Measurements from ENCODE around the gene MIPOL1. TPM values are rescaled to one million over a fixed set of nuclear protein-coding genes. Genes with fewer than 3 reads are reported as not detected.

MIPOL1 gene
- total RNA-seq, 1 donor from 2014 or later: 11.1 TPM

GRCh38 chr14:37591311-37591940 lies 393.7 kb downstream of the MIPOL1 start:
- Histone ChIP-seq H3K36me3 (ENCODE audit: control insufficient read depth, insufficient read depth, low read length) (no peaks in the 10 kb centered on the region), H3K4me3 (ENCODE audit: low read depth, low read length) (peak overlapping the region; percentile 49), H3K27me3 (ENCODE audit: control insufficient read depth, insufficient read depth, low read length) (no peaks in the 10 kb centered on the region)
- peak; percentile 63 for TF ChIP-seq CTCF (IDR thresholded peaks at IDR 0.05; ENCODE audit: insufficient read depth, low read length, severe bottlenecking)
- peak; percentile 59 for DNase-seq (ENCODE audit: low read depth)
- FAIRE-seq: no peak

- no peaks in the 10 kb centered on the region for H3K27me3 ChIP-seq (ENCODE audit: control insufficient read depth, insufficient read depth, low read length)
- H3K36me3 ChIP-seq (ENCODE audit: control insufficient read depth, insufficient read depth, low read length): no peaks in the 10 kb centered on the region
- DNase-seq (ENCODE audit: low read depth) (peak; percentile 39), FAIRE-seq (no peak)
- H3K4me3 ChIP-seq (ENCODE audit: low read depth, low read length): peak overlapping the region; percentile 49
- no peak for TF ChIP-seq CTCF (IDR thresholded peaks at IDR 0.05; ENCODE audit: insufficient read depth, low read length, severe bottlenecking)
Observed at GRCh38 chr14:37591941-37592481, 394.3 kb downstream of the MIPOL1 start.

GRCh38 chr14:37592482-37593408 lies 395.0 kb downstream of the MIPOL1 start:
- Histone ChIP-seq H3K36me3 (ENCODE audit: control insufficient read depth, insufficient read depth, low read length) (no peaks in the 10 kb centered on the region), H3K4me3 (ENCODE audit: low read depth, low read length) (peak overlapping the region; percentile 49), H3K27me3 (ENCODE audit: control insufficient read depth, insufficient read depth, low read length) (no peaks in the 10 kb centered on the region)
- no peak for FAIRE-seq
- TF ChIP-seq CTCF (IDR thresholded peaks at IDR 0.05; ENCODE audit: insufficient read depth, low read length, severe bottlenecking): no peak
- peak; percentile 29 for DNase-seq (ENCODE audit: low read depth)

GRCh38 chr14:37593511-37594237 lies 395.9 kb downstream of the MIPOL1 start:
- DNase-seq (ENCODE audit: low read depth) (peak; percentile 50), FAIRE-seq (no peak)
- no peaks in the 10 kb centered on the region for H3K27me3 ChIP-seq (ENCODE audit: control insufficient read depth, insufficient read depth, low read length)
- peak overlapping the region; percentile 49 for H3K4me3 ChIP-seq (ENCODE audit: low read depth, low read length)
- no peak for TF ChIP-seq CTCF (IDR thresholded peaks at IDR 0.05; ENCODE audit: insufficient read depth, low read length, severe bottlenecking)
- no peaks in the 10 kb centered on the region for H3K36me3 ChIP-seq (ENCODE audit: control insufficient read depth, insufficient read depth, low read length)

GRCh38 chr14:37594238-37594970 lies 396.7 kb downstream of the MIPOL1 start:
- H3K27me3 ChIP-seq (ENCODE audit: control insufficient read depth, insufficient read depth, low read length): no peaks in the 10 kb centered on the region
- FAIRE-seq: no peak

More at GRCh38 chr14:37594238-37594970, 396.7 kb downstream of the MIPOL1 start:
- peak; percentile 85 for TF ChIP-seq CTCF (IDR thresholded peaks at IDR 0.05; ENCODE audit: insufficient read depth, low read length, severe bottlenecking)
- peak; percentile 80 for DNase-seq (ENCODE audit: low read depth)
- Histone ChIP-seq H3K36me3 (ENCODE audit: control insufficient read depth, insufficient read depth, low read length) (no peaks in the 10 kb centered on the region), H3K4me3 (ENCODE audit: low read depth, low read length) (peak overlapping the region; percentile 49)
